ENCODE data around the gene ATP6V1B1.

GRCh38 chr2:70886541-70886987, 49.1 kb upstream of the ATP6V1B1 start:
- no peak for TF ChIP-seq CTCF (IDR thresholded peaks at IDR 0.05; ENCODE audit: low read depth, low read length, poor library complexity, severe bottlenecking)
- no peak for TF ChIP-seq EZH2phosphoT487 (IDR thresholded peaks at IDR 0.05; ENCODE audit: borderline replicate concordance, low read length)

Measured in DOHH2 (cell line).